GM12891 (cell line): Measurements from ENCODE around the gene CYP8B1.

Experiments used
- POLR2A ChIP-seq: IDR thresholded peaks from 2 replicates; pipeline ENCODE4 v1.6.1; 2011; ENCODE audit warnings: low read depth, low read length, control low read depth
- POLR2AphosphoS5 ChIP-seq: IDR thresholded peaks from 2 replicates; pipeline ENCODE4 v1.6.1; 2011; ENCODE audit warnings: low read depth, low read length, control low read depth
- SPI1 ChIP-seq: IDR thresholded peaks from 2 replicates; pipeline ENCODE4 v1.6.1; 2011; ENCODE audit warnings: low read depth, low read length, control low read depth
- TAF1 ChIP-seq: IDR thresholded peaks from 2 replicates; pipeline ENCODE4 v1.6.1; 2011; ENCODE audit warnings: low read depth, low read length, control low read depth

GRCh38 chr3:42886294-42886822, 10.7 kb upstream of the CYP8B1 start:
- no peak for TF ChIP-seq POLR2A
- no peak for TF ChIP-seq POLR2AphosphoS5
- TF ChIP-seq TAF1: no peak
- no peak for TF ChIP-seq SPI1
